Gastroesophageal sphincter (tissue), 3 donors: ENCODE measurements around the gene PACRG.

ENCODE experiments used
- EP300 ChIP-seq: sonication (generic); formaldehyde crosslinking; IDR thresholded peaks from one replicate; pipeline ENCODE4 v1.6.1; 2017; ENCODE audit warnings: antibody characterized with exemption, mild to moderate bottlenecking
- POLR2A ChIP-seq, 2 donors: fragments of 450-650 bp; IDR thresholded peaks; one replicate each; pipeline ENCODE4 v1.6.1; 2017; ENCODE audit warnings: antibody characterized with exemption in 2 of 2, mild to moderate bottlenecking in 2 of 2, moderate library complexity in 1 of 2
- POLR2AphosphoS5 ChIP-seq: sonication (generic); formaldehyde crosslinking; IDR thresholded peaks from one replicate; pipeline ENCODE4 v1.6.1; 2017; ENCODE audit warnings: antibody characterized with exemption
- TF ChIP-seq, protein P1 (sequence below), 4 experiments: fragments of 200-600 bp in 2 of 4; fragments of 450-650 bp in 2 of 4; sonication (generic) in 1 of 4; IDR thresholded peaks; one replicate each; pipeline ENCODE4 v1.5.1; 2017 to 2019; ENCODE audit warnings: antibody characterized with exemption in 4 of 4, mild to moderate bottlenecking in 2 of 4, moderate library complexity in 2 of 4

DNA sequence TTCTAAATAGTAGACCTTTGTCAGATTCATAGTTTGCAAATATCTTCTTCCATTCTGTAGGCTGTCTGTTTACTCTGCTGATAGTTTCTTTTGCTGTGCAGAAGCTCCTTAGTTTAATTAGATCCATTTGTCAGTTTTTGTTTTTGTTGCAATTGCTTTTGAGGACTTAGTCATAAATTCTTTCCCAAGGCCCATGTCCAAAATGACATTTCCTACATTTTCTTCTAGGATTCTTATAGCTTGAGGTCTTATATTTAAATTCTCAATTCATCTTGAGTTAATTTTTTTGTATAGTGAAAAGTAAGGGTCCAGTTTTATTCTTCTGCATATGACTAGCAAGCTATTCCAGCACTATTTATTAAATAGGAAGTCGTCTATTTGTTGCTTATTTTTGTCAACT, 287.0 kb downstream of the PACRG start:
- TF ChIP-seq, protein P1, sequence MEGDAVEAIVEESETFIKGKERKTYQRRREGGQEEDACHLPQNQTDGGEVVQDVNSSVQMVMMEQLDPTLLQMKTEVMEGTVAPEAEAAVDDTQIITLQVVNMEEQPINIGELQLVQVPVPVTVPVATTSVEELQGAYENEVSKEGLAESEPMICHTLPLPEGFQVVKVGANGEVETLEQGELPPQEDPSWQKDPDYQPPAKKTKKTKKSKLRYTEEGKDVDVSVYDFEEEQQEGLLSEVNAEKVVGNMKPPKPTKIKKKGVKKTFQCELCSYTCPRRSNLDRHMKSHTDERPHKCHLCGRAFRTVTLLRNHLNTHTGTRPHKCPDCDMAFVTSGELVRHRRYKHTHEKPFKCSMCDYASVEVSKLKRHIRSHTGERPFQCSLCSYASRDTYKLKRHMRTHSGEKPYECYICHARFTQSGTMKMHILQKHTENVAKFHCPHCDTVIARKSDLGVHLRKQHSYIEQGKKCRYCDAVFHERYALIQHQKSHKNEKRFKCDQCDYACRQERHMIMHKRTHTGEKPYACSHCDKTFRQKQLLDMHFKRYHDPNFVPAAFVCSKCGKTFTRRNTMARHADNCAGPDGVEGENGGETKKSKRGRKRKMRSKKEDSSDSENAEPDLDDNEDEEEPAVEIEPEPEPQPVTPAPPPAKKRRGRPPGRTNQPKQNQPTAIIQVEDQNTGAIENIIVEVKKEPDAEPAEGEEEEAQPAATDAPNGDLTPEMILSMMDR (IDR thresholded peaks at IDR 0.05) = no peak
- TF ChIP-seq POLR2A (IDR thresholded peaks at IDR 0.05) (no peak), POLR2AphosphoS5 (no peak), EP300 (no peak)
